Common myeloid progenitor, CD34-positive (primary cell): ENCODE measurements around the gene MTX1.

Source experiments
- CTCF ChIA-PET: fragments of 350-600 bp; sonication (Branson Sonifier 250); formaldehyde crosslinking; loops from one replicate; lab custom pipeline; 2021; ENCODE audit warnings: antibody characterized with exemption; lab: Charles Lee
- POLR2A ChIA-PET: fragments of 350-600 bp; sonication (Branson Sonifier 250); formaldehyde crosslinking; loops from one replicate; lab custom pipeline; 2021; ENCODE audit warnings: antibody characterized with exemption; lab: Charles Lee
- DNase-seq, 3 donors: peaks; one replicate each; pipeline versions ENCODE4 v3.0.0 to v3.0.0-alpha.2; 2013
- H3K27ac ChIP-seq, 2 experiments: 1 replicate in 1 of 2; 2 replicates in 1 of 2; pipeline ENCODE4 v1.7.0; 2013; ENCODE audit warnings: inconsistent platforms in 2 of 2, low read length in 2 of 2, mild to moderate bottlenecking in 2 of 2, low read depth in 1 of 2, moderate library complexity in 1 of 2; ENCODE audit not compliant: severe bottlenecking in 2 of 2, insufficient read depth in 1 of 2, poor library complexity in 1 of 2
- H3K27me3 ChIP-seq, 5 experiments: replicated peaks in 2 of 5; 1 replicate in 3 of 5; 2 replicates in 2 of 5; pipeline versions ENCODE4 v1.6.1 to v1.7.0; 2013; ENCODE audit warnings: low read length in 4 of 5, mild to moderate bottlenecking in 2 of 5, moderate library complexity in 2 of 5, inconsistent platforms in 1 of 5; ENCODE audit not compliant: insufficient read depth in 5 of 5, control insufficient read depth in 4 of 5
- H3K36me3 ChIP-seq, 4 experiments: 1 replicate in 2 of 4; 2 replicates in 2 of 4; pipeline versions ENCODE4 v1.6.1 to v1.7.0; 2013; ENCODE audit warnings: low read length in 3 of 4, control low read depth in 1 of 4, mild to moderate bottlenecking in 1 of 4; ENCODE audit not compliant: control insufficient read depth in 4 of 4, insufficient read depth in 4 of 4
- H3K4me1 ChIP-seq, 4 experiments: 1 replicate in 3 of 4; 2 replicates in 1 of 4; pipeline versions ENCODE4 v1.6.1 to v1.7.1; 2013; ENCODE audit warnings: low read length in 3 of 4, mild to moderate bottlenecking in 3 of 4, control low read depth in 1 of 4, inconsistent platforms in 1 of 4, moderate library complexity in 1 of 4; ENCODE audit not compliant: control insufficient read depth in 4 of 4, insufficient read depth in 4 of 4; ENCODE audit errors: control extremely low read depth in 1 of 4
- H3K4me3 ChIP-seq, 7 experiments: 1 replicate in 4 of 7; 2 replicates in 3 of 7; pipeline versions ENCODE4 v1.5.1 to v1.7.0; 2013; ENCODE audit warnings: mild to moderate bottlenecking in 7 of 7, low read length in 6 of 7, moderate library complexity in 6 of 7, inconsistent platforms in 2 of 7, low read depth in 2 of 7, control low read depth in 1 of 7; ENCODE audit not compliant: insufficient read depth in 4 of 7, control insufficient read depth in 1 of 7; ENCODE audit errors: extremely low read depth in 1 of 7
- H3K9me3 ChIP-seq, 5 experiments: 1 replicate in 4 of 5; 2 replicates in 1 of 5; pipeline versions ENCODE4 v1.6.1 to v1.7.1; 2013; ENCODE audit warnings: low read length in 4 of 5, mild to moderate bottlenecking in 2 of 5, inconsistent platforms in 1 of 5, low read depth in 1 of 5, moderate library complexity in 1 of 5; ENCODE audit not compliant: control insufficient read depth in 4 of 5, insufficient read depth in 2 of 5; ENCODE audit errors: control extremely low read depth in 1 of 5
- WGBS: methylation state at CpG from one replicate; pipeline ENCODE4 v1.1.5; 2013; ENCODE audit not compliant: insufficient coverage; 5-methylcytosine and 5-hydroxymethylcytosine counted together

MTX1 gene

GRCh38 chr1:155255243-155256007 lies 46.9 kb downstream of the MTX1 start, which contains the start of gene ENTREP3:
Gene ENTREP3 (minus strand): TSS chr1:155255483. CDS start chr1:155254877, 606 bp downstream.
- Histone ChIP-seq H3K9me3 (no peaks in the 10 kb centered on the region), H3K27ac (peak within 1 kb of the TSS; percentile 40 to 76), H3K36me3 (peaks cover 0 to 36% (median 20%) of the 10 kb centered on the region in 4 experiments), H3K4me3 (peak within 1 kb of the TSS; percentile 45 to 88 (median 79)), H3K27me3 (no peaks in the 10 kb centered on the region), H3K4me1 (peaks cover 0 to 40% (median 29%) of the 10 kb centered on the region in 4 experiments)
- DNase-seq, result peak; percentile 78 to 87 (median 85)
- CTCF ChIA-PET, result interaction anchor here (1.0 to 9.0 kb wide), 5 partner anchors 10 to 68 kb away, joined by 3 to 165 read pairs (median 7); partner anchors contain the start of gene RUSC1
- POLR2A ChIA-PET, result no interaction called here
- WGBS, result 7% methylated on average over 32 of the region's 54 CpGs

GRCh38 chr1:155256058-155256852 lies 47.8 kb downstream of the MTX1 start:
- H3K4me3 ChIP-seq, result peak overlapping the region in 6 of 7 experiments; percentile 67 to 88 (median 80)
- POLR2A ChIA-PET, result no interaction called here
- CTCF ChIA-PET, result interaction anchor here (1.3 to 2.7 kb wide), 4 partner anchors 10 to 65 kb away, joined by 3 to 8 read pairs (median 5); partner anchors contain the start of genes FDPS and RUSC1

GRCh38 chr1:155260276-155260675 lies 51.8 kb downstream of the MTX1 start:
- H3K27ac ChIP-seq, result no peak overlapping the region
- H3K4me1 ChIP-seq, result peaks cover 2 to 27% (median 23%) of the 10 kb centered on the region in 4 experiments
- DNase-seq, result no peak
- WGBS, result 98% methylated on average over 3 of the region's 5 CpGs
- no peaks in the 10 kb centered on the region for H3K27me3 ChIP-seq
- H3K36me3 ChIP-seq, result peaks cover 3 to 64% (median 37%) of the 10 kb centered on the region in 4 experiments
- CTCF ChIA-PET, result interaction anchor here (1.1 to 5.3 kb wide), 7 partner anchors 11 to 63 kb away, joined by 3 to 65 read pairs (median 5); partner anchors contain the start of gene FDPS
- POLR2A ChIA-PET, result no interaction called here
- H3K4me3 ChIP-seq, result no peak overlapping the region
- no peaks in the 10 kb centered on the region for H3K9me3 ChIP-seq

More at GRCh38 chr1:155256058-155256852, 47.8 kb downstream of the MTX1 start:
- Histone ChIP-seq H3K27me3 (no peaks in the 10 kb centered on the region), H3K9me3 (no peaks in the 10 kb centered on the region), H3K27ac (peak overlapping the region in 1 of 2 experiments; percentile 76), H3K36me3 (peaks cover 0 to 39% (median 21%) of the 10 kb centered on the region in 4 experiments), H3K4me1 (peaks cover 0 to 42% (median 30%) of the 10 kb centered on the region in 4 experiments)
- no peak for DNase-seq
- WGBS, result 92% methylated on average over 17 of the region's 20 CpGs

- ChIA-PET POLR2A (interaction anchor here (1.0 kb wide), 1 partner anchor 11 kb away, joined by 5 read pairs; no protein-coding TSS in a partner anchor), CTCF (interaction anchor here (1.5 to 5.3 kb wide), 5 partner anchors 10 to 61 kb away, joined by 3 to 65 read pairs (median 9); partner anchors contain the start of gene FDPS)
- H3K27me3 ChIP-seq, result no peaks in the 10 kb centered on the region
- peaks cover 10 to 67% (median 44%) of the 10 kb centered on the region in 4 experiments for H3K36me3 ChIP-seq
- peak overlapping the region; percentile 89 to 97 (median 97) for H3K4me3 ChIP-seq
- DNase-seq, result peak in 1 of 3 donors; percentile 33
- WGBS, result 0% methylated on average over 6 of the region's 9 CpGs
- no peaks in the 10 kb centered on the region for H3K9me3 ChIP-seq
- H3K27ac ChIP-seq, result peak overlapping the region; percentile 68 to 82
- H3K4me1 ChIP-seq, result peaks cover 2 to 19% (median 15%) of the 10 kb centered on the region in 4 experiments
These were observed 53.0 kb downstream of the MTX1 start for GRCh38 chr1:155261493-155261851.

DNA sequence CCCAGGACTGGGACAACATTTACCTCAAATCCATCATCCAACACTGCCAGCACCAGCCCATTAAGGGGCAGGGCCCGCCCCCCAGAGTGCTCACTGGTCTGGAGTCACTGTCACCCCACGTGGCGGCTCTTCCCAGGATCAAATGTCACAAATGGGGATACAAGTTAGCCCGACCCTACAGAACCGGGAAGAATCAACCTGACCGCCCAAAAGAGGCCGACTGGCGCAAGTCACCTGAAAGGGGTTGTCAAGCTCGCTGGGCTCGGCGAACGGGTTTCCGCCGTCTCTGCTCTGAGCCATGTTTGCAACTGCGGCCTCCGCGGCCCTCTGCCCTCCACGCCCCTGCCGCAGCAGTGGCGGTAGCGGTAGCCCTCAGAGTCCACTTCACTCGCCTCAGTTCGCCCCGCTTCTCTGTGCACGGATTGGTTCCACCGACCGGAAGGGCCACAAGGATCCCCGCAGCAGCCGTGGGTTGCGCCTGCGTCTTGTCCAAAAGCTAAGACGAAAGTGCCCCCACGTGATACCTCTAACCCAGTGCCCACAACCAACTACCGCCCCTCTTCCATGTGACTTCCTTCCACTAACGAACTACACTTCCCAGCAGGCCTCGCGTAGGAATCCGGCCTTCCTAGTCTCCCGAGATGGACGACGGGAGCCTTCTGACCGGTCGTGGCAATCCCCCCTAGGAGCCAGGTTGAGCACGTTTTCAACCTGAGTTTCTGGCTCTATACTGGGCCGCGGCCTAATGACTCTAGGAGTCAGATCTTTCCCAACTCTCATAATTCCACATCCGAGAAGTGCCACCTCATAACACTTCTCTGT lies 53.6 kb downstream of the MTX1 start, which contains the start of gene SCAMP3:
Gene SCAMP3, minus strand, starts transcription at position 509 of the 822 bp plus-strand sequence. Its CDS starts 209 bp downstream, at position 300.
- no peaks in the 10 kb centered on the region for H3K9me3 ChIP-seq
- peak; percentile 91 to 93 (median 91) for DNase-seq
- H3K4me3 ChIP-seq, result peak within 1 kb of the TSS; percentile 89 to 97 (median 97)
- H3K36me3 ChIP-seq, result peaks cover 13 to 66% (median 44%) of the 10 kb centered on the region in 4 experiments
- peak within 1 kb of the TSS; percentile 68 to 82 for H3K27ac ChIP-seq
- ChIA-PET POLR2A (interaction anchor here (0.6 to 1.0 kb wide), 3 partner anchors 11 to 43 kb away, joined by 3 to 5 read pairs (median 5); partner anchors contain the start of gene CLK2), CTCF (interaction anchor here (1.6 to 5.3 kb wide), 4 partner anchors 9 to 60 kb away, joined by 6 to 65 read pairs (median 10); partner anchors contain the start of gene FDPS)
- under 1% methylated on average over 35 of the region's 47 CpGs for WGBS
- H3K4me1 ChIP-seq, result peaks cover 2 to 19% (median 15%) of the 10 kb centered on the region in 4 experiments
- H3K27me3 ChIP-seq, result no peaks in the 10 kb centered on the region

GRCh38 chr1:155263067-155263466 lies 54.6 kb downstream of the MTX1 start:
- Histone ChIP-seq H3K9me3 (no peaks in the 10 kb centered on the region), H3K27me3 (no peaks in the 10 kb centered on the region), H3K4me3 (no peak overlapping the region), H3K27ac (peak overlapping the region in 1 of 2 experiments; percentile 82), H3K36me3 (peaks cover 21 to 69% (median 50%) of the 10 kb centered on the region in 4 experiments), H3K4me1 (peaks cover 2 to 19% (median 15%) of the 10 kb centered on the region in 4 experiments)
- CTCF ChIA-PET, result interaction anchor here (0.7 to 5.5 kb wide), 5 partner anchors 8 to 25 kb away, joined by 3 to 48 read pairs (median 6); partner anchors contain the start of gene CLK2
- WGBS, result 96% methylated on average over 9 of the region's 11 CpGs
- DNase-seq, result no peak
- POLR2A ChIA-PET, result no interaction called here
